Right cardiac atrium (tissue), 5 donors: Measurements from ENCODE around the gene METTL23. TPM values are rescaled to one million over a fixed set of nuclear protein-coding genes. Genes with fewer than 3 reads are reported as not detected.
"Not testable (repeated sequence)": the region's sequence is repeated elsewhere in the genome, so short reads cannot be mapped to it uniquely, and the experiment has no call there.

Experiments
- ATAC-seq, 2 donors: fragments of 200-7000 bp; cut with Tn5 transposase; one replicate each; pipeline versions ENCODE4 v1.8.0 to v1.9.1; 2020; ENCODE audit warnings: moderate library complexity in 2 of 2, mild to moderate bottlenecking in 1 of 2
- DNase-seq, 3 donors: peaks; one replicate each; pipeline ENCODE4 v3.0.0-alpha.2; 2020
- H3K27ac ChIP-seq: one replicate; pipeline ENCODE4 v1.5.1; 2013; ENCODE audit warnings: mild to moderate bottlenecking, low read length, control low read depth, moderate library complexity
- H3K27me3 ChIP-seq: one replicate; pipeline ENCODE4 v1.6.1; 2013; ENCODE audit not compliant: control insufficient read depth, insufficient read depth
- H3K4me1 ChIP-seq: one replicate; pipeline ENCODE4 v1.6.1; 2013; ENCODE audit warnings: low read length; ENCODE audit not compliant: control insufficient read depth, insufficient read depth
- H3K4me3 ChIP-seq: one replicate; pipeline ENCODE4 v1.5.1; 2013; ENCODE audit warnings: low read length, control low read depth
- H3K9me3 ChIP-seq: one replicate; pipeline ENCODE4 v1.6.1; 2013; ENCODE audit warnings: low read length; ENCODE audit not compliant: control insufficient read depth
- WGBS: extraction: QIAGEN DNeasy Blood & Tissue Kit; methylation state at CpG from one replicate; pipeline ENCODE4 v1.1.7; 2013; 5-methylcytosine and 5-hydroxymethylcytosine counted together
- intact Hi-C, 4 donors: fragments of 100-400 bp; cut with DNase I; formaldehyde crosslinking; loops; one replicate each; pipeline versions ENCODE4 v1.11.0 to v1.14.0; 2022 to 2023
- polyA plus RNA-seq: library from polyadenylated mRNA; stranded (reverse); fragments of 200-250 nt; gene quantifications from one replicate; pipeline ENCODE4 v1.2.3, GENCODE V29; 2013
- total RNA-seq, 4 donors: library from RNA; stranded (reverse); fragmentation: NEBNext Ultra II Directional; extraction: Animal tissue kit (Norgen Biotek cat#: 25700); gene quantifications; one replicate each; pipeline ENCODE4 v1.2.1, GENCODE V29; 2021
- donor health status: healthy with polysubstance abuse.
- donor health status: DM: no; HTN: yes; CAD: no.
- donor health status: DM: no; HTN: no; CAD: no.
- donor health status: DM: no; HTN: yes; CAD: no; lungs with severe emphysema.
- donor health status: DM: yes; HTN: yes; CAD: no.

Gene METTL23
- total and polyA plus RNA-seq, 5 donors: 24.1 to 32.5 (median 27.0) TPM

DNA sequence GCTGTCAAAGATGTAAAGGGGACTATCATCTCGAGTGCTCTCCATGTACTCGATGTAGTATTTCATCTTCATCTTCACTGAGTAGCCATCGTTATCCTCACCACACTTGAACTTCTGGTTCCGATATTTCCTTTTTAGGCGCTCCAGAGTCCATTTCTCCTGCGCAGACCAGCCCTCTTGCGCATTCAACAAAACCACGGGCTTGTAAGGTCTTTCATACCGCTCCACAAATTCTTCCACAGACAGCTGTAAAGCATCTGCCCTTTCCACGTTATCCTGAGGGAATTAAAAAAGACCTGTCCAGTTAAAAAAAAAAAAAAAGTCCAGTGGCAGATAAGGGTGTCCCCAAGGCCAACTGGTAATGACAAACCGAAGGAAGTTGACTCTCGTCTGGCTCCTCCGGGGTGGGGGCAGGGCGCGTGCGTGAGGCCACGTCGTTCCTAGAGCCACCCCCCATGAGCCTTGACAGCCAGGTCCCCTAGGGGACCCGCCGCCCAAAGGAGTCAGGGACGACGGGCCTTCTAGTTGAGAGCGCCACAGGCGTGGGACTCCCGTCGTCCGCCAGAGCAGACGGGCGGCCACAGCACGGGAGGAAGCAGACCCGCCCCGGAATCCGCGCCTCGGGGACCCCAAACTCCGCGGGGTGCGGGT is 934 bp upstream of the METTL23 start:
- H3K9me3 ChIP-seq: no peaks in the 10 kb centered on the region
- peak overlapping the region; percentile 81 for H3K4me3 ChIP-seq
- WGBS: 2% methylated on average over 38 of the region's 38 CpGs
- no peaks in the 10 kb centered on the region for H3K27me3 ChIP-seq
- DNase-seq (peak; percentile 85 to 91 (median 90)), ATAC-seq (peak; percentile 51 to 68)
- H3K27ac ChIP-seq: peak overlapping the region; percentile 98
- H3K4me1 ChIP-seq: peaks cover 2% of the 10 kb centered on the region
- intact Hi-C loops: no loop called here

DNA sequence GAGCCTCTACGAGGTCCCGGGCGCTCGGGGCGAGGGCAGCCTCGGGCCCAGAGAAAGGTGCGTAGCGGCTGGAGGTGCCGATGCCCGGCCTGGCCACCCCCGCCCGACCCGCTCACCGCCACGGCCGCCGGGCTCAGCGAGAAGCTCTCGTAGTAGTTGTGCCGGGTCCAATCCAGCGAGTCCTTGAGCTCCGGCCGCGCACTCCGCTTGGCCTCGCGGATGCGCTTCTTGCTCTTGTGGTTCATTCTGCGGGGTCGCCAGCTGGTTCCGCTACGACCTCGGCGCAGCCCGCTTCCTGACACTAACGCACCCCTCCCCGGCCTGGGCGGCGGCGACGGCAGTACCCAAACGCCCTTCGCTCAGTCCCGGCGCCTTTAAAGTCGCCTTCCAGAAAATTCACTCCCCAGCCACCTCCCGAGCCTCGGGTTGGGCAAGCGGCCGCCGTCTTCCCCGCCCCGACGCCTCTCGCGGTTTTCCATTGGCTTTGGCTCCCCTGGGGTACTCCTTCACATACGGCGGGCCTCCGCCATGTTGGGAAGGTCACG is 336 bp upstream of the METTL23 start, which contains the start of gene JMJD6:
Gene JMJD6 (minus strand): TSS at position 376 of the 545 bp plus-strand sequence. CDS start 131 bp downstream, at position 245.
- Histone ChIP-seq H3K4me1 (peaks cover 2% of the 10 kb centered on the region), H3K9me3 (no peaks in the 10 kb centered on the region), H3K27me3 (no peaks in the 10 kb centered on the region), H3K4me3 (peak within 1 kb of the TSS; percentile 81), H3K27ac (peak within 1 kb of the TSS; percentile 98)
- WGBS: under 1% methylated on average over 60 of the region's 60 CpGs
- intact Hi-C loops: no loop called here
- DNase-seq: peak; percentile 98 to 99 (median 98)
- peak; percentile 96 to 97 for ATAC-seq

DNA sequence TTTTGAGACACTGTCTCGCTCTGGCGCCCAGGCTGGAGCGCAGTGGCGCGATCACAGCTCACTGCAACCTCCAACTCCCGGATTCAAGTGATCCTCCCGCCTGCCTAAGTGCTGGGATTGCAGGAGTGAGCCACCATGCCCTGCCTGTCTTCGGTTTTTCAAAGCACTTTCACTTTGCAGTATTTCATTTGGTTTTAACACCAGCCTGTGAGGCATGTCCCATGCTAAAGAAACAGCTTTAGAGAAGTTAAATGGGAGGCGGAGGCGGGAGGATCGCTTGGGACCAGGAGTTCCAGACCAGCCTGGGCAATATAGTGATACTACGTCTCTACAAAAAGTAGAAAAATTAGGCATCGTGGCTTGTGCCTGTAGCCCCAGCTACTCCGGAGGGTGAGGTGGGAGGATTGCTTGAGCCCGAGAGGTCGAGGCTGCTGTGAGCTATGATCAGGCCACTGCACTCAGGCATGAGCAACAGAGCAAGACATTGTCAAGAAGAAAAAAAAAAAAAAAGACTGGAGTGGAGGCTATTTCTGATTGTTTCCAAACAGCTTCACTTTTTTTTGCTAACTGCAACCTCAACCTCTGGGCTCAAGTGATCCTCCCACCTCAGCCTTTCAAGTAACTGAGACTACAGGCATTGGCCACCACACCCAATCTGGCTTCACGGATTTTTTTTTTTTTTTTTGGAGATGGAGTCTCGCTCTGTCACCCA is 1.3 kb downstream of the METTL23 start:
- Histone ChIP-seq H3K27ac (peak overlapping the region; percentile 97), H3K9me3 (no peaks in the 10 kb centered on the region), H3K27me3 (no peaks in the 10 kb centered on the region), H3K4me3 (peak overlapping the region; percentile 76), H3K4me1 (peaks cover 2% of the 10 kb centered on the region)
- intact Hi-C loops: no loop called here
- ATAC-seq (no peak), DNase-seq (no peak)
- WGBS: 61% methylated on average over 18 of the region's 18 CpGs

DNA sequence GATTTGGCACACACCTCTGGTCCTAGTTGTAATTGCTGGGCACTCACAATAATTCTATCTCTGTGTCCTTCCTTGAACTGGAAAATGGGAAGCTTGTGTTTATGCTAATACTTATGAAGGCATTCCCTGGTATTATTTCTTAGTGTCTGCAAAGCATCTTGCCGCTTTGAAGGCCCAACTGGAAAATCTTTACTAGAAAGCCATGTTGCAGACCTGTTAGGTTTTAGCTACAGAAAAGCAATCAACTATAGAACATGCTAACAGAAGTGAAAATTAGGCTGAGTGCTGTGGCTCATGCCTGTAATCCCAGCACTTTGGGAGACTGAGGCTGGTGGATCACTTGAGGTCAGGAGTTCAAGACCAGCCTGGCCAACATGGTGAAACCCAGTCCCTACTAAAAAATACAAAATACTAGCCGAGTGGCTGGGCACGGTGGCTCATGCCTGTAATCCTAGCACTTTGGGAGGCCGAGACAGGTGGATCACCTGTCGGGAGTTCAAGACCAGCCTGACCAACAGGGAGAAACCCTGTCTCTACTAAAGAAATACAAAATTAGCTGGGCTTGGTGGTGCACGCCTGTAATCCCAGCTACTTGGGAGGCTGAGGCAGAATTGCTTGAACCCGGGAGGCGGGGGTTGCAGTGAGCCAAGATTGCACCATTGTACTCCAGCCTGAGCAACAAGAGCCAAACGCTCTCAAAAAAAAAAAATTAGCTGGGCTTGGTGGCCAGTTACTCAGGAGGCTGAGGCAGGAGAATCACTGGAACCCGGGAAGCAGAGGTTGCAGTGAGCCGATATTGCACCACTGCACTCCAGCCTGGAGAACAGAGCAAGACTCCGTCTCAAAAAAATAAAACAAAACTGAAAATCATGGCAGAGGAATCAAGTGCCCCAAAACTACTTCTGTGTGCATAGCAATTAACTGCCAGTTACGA is 5.4 kb downstream of the METTL23 start:
- H3K9me3 ChIP-seq, H3K27ac ChIP-seq, H3K4me3 ChIP-seq, H3K27me3 ChIP-seq, DNase-seq, ATAC-seq, H3K4me1 ChIP-seq, intact Hi-C loops: not testable (repeated sequence)
- 89% methylated on average over 13 of the region's 13 CpGs for WGBS

DNA sequence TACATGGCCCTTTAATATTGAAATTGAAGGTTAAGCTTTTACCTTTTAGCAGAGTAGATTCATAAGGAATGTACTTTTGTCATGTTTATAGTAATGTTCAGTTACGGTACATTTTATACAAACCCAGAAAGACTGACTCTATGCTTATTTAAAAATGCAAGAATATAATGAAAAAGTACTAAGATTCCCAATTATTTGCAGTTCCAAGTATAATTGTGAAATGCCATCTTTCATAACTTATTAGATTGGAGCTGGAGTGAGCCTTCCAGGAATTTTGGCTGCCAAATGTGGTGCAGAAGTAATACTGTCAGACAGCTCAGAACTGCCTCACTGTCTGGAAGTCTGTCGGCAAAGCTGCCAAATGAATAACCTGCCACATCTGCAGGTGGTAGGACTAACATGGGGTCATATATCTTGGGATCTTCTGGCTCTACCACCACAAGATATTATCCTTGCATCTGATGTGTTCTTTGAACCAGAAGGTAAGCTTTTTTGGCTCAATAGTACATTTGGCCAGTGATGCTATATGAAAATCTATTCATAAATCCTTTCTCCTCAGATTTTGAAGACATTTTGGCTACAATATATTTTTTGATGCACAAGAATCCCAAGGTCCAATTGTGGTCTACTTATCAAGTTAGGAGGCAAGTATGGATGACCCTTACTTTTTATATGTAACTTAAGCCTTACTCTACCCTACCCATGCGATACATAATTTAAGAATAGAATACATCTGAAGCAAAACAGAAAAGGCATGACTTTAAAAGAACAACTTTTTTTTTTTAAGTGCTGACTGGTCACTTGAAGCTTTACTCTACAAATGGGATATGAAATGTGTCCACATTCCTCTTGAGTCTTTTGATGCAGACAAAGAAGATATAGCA is 6.3 kb downstream of the METTL23 start:
- ATAC-seq (no peak), DNase-seq (no peak)
- Histone ChIP-seq H3K4me3 (no peak overlapping the region), H3K4me1 (peaks cover 2% of the 10 kb centered on the region), H3K9me3 (no peaks in the 10 kb centered on the region), H3K27ac (no peak overlapping the region), H3K27me3 (no peaks in the 10 kb centered on the region)
- intact Hi-C loops: no loop called here
- 66% methylated on average over 3 of the region's 3 CpGs for WGBS

DNA sequence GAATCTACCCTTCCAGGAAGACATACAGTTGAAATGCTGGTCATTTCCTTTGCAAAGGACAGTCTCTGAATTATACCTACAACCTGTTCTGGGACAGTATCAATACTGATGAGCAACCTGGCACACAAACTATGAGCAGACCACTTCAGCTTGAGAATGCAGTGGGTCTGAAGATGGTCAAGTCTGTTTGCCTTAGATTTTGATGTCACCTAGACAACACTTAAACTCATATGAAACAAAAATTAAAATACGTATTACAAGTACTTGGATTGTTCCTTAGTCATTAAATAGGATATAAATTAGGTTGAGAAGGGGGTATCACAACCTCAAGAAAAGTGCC is 6.9 kb downstream of the METTL23 start:
- Histone ChIP-seq H3K4me3 (no peak overlapping the region), H3K9me3 (no peaks in the 10 kb centered on the region), H3K4me1 (peaks cover 2% of the 10 kb centered on the region), H3K27ac (no peak overlapping the region), H3K27me3 (no peaks in the 10 kb centered on the region)
- ATAC-seq: no peak
- intact Hi-C loops: no loop called here
- WGBS: 62% methylated on average over 1 of the region's 1 CpG
- no peak for DNase-seq

DNA sequence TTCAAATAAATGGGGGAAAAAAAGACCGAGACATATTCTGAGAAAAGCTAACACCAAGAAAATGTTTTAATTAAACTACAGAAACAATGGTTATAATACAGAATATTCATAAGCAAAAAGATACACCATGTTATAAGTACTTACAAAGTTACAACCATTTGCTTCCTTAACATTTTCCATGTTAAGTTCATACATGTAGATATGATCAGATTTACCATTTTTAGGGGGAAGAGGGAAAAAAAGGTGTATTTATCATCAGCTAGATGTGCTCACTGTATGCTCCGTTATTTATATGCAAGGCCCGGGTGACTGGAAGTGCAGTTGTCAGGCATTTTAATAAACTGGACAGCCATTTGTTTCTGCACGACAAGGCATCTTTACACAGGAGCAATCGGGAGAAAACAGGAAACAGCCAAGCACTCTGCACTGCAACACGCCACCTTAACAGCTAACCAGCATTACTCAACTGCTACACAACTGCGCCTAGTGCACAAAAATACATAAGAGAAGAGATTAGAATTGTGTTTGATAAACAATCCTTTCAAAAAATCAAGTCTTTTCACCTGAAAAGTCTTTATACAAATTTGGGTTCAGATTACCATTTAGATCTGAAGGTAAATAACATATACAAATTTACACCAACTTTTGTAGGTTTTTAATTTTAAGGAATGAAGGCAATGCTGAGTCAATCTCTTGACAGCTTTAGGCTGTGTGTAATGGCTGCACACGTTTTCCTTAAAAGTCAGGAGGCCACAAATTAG is 7.6 kb downstream of the METTL23 start:
- 16% methylated on average over 8 of the region's 8 CpGs for WGBS
- ATAC-seq: no peak

DNA sequence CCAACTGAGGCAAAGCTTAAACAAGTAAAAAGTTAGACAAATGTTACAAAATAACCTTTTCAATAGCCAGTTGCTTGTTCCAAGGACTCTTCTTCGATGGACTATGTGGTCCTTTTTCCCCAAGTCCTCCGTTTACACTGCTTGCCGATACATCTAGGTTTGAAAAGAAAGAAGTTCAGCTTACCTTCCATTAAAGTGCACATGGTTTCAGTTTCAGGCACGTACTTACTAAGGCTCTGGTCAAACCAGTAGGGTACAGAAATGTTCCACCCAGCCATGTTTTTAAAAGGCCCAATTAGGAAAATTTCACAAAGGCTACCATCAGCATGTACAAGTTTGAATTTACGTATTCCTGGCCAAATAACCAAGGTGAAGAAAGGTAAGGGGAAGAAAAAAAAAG is 8.4 kb downstream of the METTL23 start:
- ATAC-seq (no peak), DNase-seq (no peak)
- intact Hi-C loops: no loop called here
- Histone ChIP-seq H3K27ac (no peak overlapping the region), H3K27me3 (no peaks in the 10 kb centered on the region), H3K4me3 (peak overlapping the region; percentile 74), H3K4me1 (peaks cover 2% of the 10 kb centered on the region), H3K9me3 (no peaks in the 10 kb centered on the region)
- WGBS: 14% methylated on average over 5 of the region's 5 CpGs

More for the DNA sequence above, 7.6 kb downstream of the METTL23 start:
- H3K4me3 ChIP-seq: peak overlapping the region; percentile 27
- no peaks in the 10 kb centered on the region for H3K9me3 ChIP-seq
- intact Hi-C loops: no loop called here
- no peak for DNase-seq
- peaks cover 2% of the 10 kb centered on the region for H3K4me1 ChIP-seq
- H3K27ac ChIP-seq: no peak overlapping the region
- no peaks in the 10 kb centered on the region for H3K27me3 ChIP-seq

DNA sequence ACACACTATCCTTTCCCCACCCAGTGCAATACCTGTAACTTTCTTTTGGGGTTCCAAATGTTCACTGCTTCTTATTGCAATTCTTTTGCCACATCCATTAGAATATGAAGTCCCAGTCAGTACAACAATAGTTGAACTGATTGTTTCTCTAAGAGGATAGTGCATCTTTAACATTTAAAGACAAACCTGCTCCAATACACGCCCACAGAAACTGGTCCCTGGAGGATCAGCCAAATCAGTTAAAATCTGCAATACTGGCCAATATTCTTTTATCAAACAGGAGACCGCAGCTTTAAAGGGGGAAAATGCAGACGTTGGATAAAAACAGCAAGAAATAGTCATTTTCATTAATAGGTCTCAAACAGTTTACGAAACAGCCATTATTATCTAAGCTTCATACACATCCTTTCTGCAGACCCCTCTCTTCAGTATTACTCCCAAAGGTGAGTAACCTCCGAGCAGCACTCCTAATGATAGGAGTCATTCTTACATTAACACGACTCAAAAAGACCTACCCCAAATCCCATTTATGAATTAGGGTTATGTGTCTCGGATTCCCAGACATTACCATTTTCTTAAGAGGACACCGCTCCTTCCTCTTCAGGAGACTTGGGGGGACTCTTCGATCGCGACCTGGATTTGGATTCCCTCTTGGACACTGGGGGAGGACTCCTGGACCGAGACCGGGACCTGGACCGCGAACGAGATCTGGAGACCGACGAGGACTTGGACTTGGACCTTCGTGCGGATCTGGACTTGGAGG is 9.1 kb downstream of the METTL23 start:
- ATAC-seq: no peak
- WGBS: 1% methylated on average over 20 of the region's 20 CpGs
- H3K4me1 ChIP-seq: peaks cover 2% of the 10 kb centered on the region
- DNase-seq: no peak
- H3K27me3 ChIP-seq: no peaks in the 10 kb centered on the region
- peak overlapping the region; percentile 74 for H3K4me3 ChIP-seq
- intact Hi-C loops: no loop called here
- H3K9me3 ChIP-seq: no peaks in the 10 kb centered on the region
- H3K27ac ChIP-seq: peak overlapping the region; percentile 81
